NCI-H1048 (cell line): ENCODE data around the gene LENEP.
"Not testable (repeated sequence)": the region's sequence is repeated elsewhere in the genome, so short reads cannot be mapped to it uniquely, and the experiment has no call there.

Source experiments
- DNase-seq: peaks from one replicate; lab custom pipeline; 2025; lab: John Stamatoyannopoulos, UW

Gene LENEP

DNA sequence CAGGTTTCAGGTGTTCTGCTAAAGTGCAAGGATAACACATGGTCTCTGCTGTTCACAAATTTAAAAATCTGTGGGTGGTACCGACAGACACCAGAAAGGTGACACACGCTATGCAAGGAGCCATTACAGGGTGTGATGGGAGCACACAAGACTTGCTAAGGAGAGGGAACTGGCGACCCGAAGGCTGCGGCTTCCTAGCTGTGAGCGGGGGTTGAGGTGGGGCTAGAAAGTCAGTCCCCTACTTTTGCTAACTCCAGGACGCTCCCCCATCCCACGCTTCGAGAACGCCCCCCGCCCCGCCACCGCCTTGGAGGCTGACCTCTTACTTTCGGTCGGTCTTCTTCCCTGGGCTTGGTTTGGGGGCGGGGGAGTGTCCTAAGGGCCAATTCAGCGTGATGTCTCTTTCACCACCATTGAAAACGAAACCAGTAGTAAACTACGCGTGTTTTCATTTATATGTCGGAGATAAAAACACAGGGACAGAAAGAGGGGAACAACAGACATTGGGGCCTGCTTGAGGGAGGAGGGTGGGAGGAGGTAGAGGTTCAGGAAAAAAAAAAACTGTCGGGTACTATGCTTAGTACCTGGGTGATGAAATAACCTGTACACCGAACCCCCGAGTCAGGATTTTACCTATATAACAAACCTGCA, 17.9 kb upstream of the LENEP start:
- DNase-seq = no peak

DNA sequence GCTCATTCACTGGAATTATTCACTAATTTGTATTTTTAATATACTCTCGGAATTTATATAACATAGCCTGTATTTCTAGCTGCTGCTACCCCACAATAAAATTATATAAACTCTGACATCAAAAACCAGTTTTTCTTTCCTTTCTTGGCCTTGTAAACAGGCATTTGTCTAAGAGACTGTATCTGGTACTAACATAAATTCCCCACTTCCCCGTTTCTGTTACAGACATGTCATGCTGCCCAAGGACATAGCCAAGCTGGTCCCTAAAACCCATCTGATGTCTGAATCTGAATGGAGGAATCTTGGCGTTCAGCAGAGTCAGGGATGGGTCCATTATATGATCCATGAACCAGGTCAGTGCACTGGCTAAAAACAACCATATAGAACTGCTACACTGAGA, 15.6 kb upstream of the LENEP start:
- not testable (repeated sequence) for DNase-seq

DNA sequence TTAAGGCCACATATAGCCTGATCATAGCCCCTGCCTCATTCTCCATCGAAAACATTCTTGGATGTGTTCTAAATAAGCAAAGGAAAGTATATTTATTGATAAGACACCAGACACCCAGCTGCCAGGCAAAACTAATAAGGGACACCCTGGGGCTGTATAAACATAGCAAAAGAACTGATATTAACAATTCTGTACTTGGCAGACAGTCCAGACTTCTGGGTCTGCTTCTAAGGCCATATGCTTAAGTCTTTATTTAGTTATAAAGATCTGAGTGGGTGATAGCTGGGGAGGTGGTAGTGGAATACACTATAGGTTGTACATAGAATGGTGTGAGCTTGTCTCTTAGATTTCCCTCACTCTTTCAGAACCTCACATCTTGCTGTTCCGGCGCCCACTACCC, 15.0 kb upstream of the LENEP start:
- no peak for DNase-seq

GRCh38 chr1:154982341-154982740, 11.0 kb upstream of the LENEP start:
- DNase-seq = no peak

- peak; percentile 100 for DNase-seq
Measured at GRCh38 chr1:154982897-154983648, 10.3 kb upstream of the LENEP start, which contains the start of gene FLAD1. Gene FLAD1, plus strand, starts transcription at chr1:154983344. Its CDS starts 351 bp downstream, at chr1:154983695.

GRCh38 chr1:154983776-154984466, 9.5 kb upstream of the LENEP start:
- DNase-seq = no peak

DNA sequence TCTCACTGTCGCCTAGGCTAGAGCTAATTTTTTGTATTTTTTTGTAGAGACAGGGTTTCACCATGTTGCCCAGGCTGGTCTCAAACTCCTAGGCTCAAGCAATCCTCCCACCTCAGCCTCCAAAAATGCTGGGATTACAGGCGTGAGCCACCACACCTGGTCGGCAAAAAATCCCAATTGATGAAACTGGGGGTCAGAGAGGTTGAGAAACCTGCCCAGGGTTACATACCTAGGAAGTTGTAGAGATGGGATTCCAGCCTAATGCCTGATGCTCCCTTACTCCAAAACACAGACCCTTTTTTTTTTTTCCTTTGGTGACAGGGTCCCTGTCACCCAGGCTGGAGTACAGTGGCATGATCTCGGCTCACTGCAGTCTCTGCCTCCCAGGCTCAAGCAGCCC, 6.7 kb upstream of the LENEP start:
- DNase-seq = not testable (repeated sequence)

DNA sequence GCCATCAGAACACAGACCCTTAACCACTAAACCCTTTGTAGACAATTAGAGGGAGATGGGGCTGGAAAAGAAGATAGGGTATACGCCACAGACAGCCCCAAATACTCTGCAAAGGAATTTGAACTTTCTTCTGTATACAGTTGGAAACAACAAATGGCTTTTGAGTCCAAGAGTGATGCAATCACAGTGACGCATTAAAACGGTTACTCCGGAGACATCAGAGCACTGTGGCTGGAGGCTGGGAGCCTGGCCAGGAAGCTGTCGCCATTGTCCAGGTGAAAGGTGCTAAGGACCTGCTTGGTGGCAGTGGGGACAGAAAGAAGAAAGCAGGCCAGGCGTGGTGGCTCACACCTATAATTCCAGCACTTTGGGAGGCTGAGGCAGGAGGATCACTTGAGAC, 6.1 kb upstream of the LENEP start:
- DNase-seq = no peak

GRCh38 chr1:154988058-154988954, 5.1 kb upstream of the LENEP start:
- no peak for DNase-seq

GRCh38 chr1:154989195-154989860, 4.1 kb upstream of the LENEP start:
- no peak for DNase-seq

GRCh38 chr1:154990276-154990675, 3.1 kb upstream of the LENEP start:
- no peak for DNase-seq

GRCh38 chr1:154992721-154993571, 440 bp upstream of the LENEP start:
- DNase-seq = no peak

DNA sequence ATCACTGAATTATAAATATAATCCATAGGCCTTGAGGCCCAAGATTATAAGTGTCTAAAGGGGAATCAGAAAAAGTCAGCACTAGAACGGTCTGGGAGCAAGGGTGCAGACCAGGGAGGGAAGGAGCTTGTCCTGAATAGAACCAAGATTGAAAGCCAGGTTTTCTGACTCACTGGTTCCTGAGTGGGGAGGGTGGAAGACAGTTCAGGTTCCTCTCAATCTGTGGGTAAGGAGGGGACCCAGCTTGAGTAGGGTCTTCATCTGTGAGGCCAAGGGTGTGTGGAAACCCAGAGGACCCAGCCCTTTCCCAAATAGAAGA, 842 bp downstream of the LENEP start:
- no peak for DNase-seq

DNA sequence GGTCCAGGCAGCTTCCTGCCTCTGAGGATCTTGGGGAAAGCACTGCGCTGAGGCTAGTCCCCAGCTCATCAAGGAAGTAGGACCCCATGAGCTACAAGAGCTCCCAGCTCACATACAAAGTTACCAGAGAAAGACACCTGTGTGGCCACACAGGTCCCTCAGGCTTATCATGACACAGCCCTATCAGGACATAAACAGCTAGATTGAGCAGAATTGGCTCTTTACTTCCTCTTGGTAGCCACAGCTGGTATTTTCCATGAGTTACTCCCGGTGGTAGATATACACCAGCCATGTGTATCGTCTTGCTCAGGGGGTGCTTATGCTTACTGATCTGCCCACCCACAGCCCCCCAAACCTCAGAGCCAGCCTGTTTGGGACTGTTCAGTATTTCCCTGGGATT, 1.2 kb downstream of the LENEP start:
- no peak for DNase-seq

DNA sequence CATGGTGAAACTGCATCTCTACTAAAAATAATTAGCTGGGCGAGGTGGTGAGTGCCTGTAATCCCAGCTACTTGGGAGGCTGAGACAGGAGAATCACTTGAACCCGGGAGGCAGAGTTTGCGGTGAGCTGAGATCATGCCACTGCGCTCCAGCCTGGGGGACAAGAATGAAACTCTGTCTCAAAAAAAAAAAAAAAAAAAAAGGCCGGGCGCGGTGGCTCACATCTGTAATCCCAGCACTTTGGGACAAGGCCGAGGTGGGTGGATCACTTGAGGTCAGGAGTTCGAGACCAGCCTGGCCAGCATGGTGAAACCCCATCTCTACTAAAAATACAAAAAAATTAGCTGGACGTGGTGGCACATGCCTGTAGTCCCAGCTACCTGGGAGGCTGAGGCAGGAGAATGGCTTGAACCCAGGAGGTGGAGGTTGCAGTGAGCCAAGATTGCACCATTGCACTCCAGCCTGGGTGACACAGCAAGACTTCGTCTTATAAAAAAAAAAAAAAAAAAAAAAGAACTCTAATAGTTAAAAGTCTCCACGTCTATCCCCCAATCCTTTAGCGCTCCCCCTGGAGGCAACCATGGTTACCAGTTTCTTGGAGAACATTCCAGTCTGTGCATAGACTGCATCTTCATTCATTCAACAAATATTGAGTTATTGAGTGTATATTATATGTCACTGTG, 2.1 kb downstream of the LENEP start:
- DNase-seq = not testable (repeated sequence)

- DNase-seq = no peak
Measured at GRCh38 chr1:154996966-154997701, 3.7 kb downstream of the LENEP start.

DNA sequence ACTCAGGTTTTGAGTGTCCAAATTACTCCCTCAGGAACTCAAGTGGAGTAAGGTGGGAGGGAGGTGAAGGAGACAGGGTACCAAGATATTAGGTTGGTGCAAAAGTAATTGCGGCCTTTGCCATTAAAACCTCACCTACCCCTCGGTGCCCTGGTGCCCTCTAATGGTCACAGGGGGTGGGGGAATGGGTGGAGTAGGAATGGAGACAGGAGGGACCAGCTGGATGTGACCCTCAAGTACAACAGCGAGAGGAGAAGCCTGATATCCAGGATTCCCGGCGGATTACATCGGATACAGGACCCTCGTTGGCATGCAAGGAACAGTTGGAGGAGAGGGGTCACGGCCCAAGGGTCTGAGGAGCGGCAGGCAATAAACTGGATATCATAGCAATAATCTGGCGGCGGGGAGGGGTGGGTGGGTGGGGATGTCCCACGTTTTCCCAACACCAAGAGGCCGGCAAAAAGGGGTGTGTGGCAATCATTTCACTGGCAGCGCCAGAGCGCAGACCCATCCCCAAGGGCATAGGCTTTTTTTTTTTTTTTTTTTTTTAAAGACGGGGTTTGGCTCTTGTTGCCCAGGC, 4.9 kb downstream of the LENEP start:
- DNase-seq = no peak

DNA sequence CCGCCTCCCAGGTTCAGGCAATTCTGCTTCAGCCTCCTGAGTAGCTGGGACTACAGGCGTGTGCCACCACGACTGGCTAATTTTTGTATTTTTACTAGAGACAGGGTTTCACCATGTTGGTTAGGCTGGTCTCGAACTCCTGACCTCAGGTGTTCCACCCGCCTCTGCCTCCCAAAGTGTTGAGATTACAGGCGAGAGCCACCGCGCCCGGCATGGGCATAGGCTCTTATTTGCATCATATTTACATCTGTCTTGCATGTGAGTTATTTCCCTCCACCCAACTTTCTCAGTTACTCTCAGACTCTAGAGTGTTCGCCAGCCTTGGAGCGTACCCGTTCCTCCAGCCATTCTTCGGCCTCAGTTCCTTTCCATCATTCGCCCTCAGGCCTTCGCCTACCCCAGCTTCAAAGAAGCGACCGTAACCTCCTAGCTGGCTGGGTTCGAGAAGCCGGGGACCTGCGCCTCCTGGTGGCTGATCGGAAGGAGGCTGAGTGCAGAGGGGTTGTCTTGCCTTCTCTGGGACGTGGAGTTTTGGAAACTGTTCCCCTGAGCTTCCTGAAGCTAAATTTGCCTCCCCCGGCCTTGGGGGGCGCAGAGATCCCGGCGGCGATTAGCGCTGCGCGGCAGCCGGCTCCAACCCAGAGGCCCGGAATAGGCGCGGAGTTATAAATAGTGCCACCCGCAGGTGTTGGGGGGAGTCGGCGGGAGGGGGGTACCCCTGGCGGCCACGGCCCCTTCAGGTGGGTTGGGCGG, 5.6 kb downstream of the LENEP start:
- DNase-seq = peak; percentile 65
